ENCODE data around the gene SLC9B2.

The SLC9B2 gene

DNA sequence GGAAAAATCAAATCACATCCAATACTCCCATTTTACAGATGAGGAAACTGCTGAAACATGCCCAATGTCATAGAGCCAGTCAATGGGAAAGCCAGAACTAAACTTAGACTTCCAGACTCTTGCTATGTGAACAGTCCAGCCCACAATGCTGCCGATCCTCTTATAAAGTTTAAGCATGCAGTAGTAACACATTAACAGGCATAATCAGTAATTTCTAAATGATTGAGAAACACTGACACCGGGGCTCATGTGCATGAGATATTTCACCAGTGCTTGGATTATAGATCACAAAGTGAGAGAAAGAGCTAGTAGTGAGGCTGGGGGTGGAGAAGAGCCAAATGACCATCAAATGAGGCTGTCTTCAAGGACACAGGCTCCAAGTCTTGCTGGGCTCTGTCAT, 20.6 kb upstream of the SLC9B2 start:
- TF ChIP-seq, protein P1, sequence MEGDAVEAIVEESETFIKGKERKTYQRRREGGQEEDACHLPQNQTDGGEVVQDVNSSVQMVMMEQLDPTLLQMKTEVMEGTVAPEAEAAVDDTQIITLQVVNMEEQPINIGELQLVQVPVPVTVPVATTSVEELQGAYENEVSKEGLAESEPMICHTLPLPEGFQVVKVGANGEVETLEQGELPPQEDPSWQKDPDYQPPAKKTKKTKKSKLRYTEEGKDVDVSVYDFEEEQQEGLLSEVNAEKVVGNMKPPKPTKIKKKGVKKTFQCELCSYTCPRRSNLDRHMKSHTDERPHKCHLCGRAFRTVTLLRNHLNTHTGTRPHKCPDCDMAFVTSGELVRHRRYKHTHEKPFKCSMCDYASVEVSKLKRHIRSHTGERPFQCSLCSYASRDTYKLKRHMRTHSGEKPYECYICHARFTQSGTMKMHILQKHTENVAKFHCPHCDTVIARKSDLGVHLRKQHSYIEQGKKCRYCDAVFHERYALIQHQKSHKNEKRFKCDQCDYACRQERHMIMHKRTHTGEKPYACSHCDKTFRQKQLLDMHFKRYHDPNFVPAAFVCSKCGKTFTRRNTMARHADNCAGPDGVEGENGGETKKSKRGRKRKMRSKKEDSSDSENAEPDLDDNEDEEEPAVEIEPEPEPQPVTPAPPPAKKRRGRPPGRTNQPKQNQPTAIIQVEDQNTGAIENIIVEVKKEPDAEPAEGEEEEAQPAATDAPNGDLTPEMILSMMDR (conservative IDR thresholded peaks at IDR 0.05; ENCODE audit: low read depth, low read length), result no peak
- H3K4me3 ChIP-seq (ENCODE audit: low read length), result no peak overlapping the region
- DNase-seq (ENCODE audit: low read depth), result no peak

DNA sequence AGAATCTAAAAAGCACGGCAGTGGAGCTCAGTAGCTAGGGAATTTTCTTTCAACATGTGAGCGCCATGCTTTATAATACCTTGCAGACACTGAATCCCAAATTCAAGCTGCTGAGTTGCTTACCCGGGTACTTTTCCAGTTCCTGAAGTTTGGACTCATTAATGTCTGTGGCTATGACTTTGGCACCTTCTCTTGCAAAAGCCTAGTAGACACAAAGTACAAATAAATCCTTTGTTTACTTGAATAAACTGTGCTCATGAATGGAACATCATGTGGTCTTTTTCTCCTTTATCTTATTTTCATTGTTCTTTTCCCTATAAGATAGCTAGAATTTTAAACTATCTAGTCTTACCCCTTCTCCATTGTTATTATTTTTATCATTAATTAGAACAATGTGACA, 18.5 kb upstream of the SLC9B2 start:
- H3K4me3 ChIP-seq (ENCODE audit: low read length), result no peak overlapping the region
- TF ChIP-seq, protein P1 (conservative IDR thresholded peaks at IDR 0.05; ENCODE audit: low read depth, low read length), result no peak
- no peak for DNase-seq (ENCODE audit: low read depth)

DNA sequence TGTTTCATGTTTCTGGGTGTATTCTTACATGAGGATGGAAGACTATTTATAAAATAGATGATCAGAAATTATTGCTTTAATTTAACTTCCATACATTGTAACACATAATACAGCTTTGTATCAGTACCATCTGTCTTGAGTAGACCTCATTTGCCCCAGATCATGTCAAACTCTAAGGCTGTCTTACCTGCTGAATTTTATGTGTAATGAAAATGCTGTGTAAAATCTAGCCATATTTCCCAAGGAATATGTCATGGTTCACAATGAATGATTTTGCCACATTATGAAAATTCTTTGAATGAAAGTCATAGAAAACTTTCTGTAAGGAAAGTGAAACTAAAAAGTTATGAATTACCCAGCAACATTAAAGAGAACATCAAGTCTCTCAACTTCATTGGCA, 15.7 kb upstream of the SLC9B2 start:
- DNase-seq (ENCODE audit: low read depth), result no peak
- TF ChIP-seq, protein P1 (conservative IDR thresholded peaks at IDR 0.05; ENCODE audit: low read depth, low read length), result no peak
- no peak overlapping the region for H3K4me3 ChIP-seq (ENCODE audit: low read length)

DNA sequence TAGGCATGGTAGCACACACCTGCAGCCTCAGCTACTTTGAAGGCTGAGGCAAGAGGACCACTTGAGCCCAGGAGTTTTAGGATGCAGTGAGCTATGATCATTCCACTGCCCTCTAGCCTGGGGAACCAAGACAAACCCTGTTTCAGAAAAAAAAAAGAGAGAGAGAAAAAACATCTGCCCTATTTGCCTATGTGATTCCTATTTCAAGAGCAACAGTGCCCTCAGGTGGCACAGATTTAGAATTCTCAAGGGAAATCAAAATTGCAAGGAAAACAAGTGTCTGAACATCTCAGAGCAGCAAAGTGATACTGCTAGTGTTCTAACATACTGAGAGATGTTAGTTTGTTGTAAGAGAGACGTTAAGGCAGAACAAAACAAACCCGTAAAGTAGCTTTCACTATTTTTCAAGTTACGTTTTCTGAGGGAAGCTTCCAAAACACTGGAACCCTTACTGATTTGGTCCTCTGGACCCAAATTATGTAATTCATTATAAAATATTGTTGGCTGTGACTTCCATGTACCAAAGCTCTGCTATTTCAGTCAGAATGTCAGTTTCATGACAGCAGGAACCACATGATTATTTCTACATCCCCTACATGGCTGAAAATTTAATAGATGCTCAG, 15.2 kb upstream of the SLC9B2 start:
- H3K4me3 ChIP-seq (ENCODE audit: low read length), result no peak overlapping the region
- DNase-seq (ENCODE audit: low read depth), result no peak
- TF ChIP-seq, protein P1 (conservative IDR thresholded peaks at IDR 0.05; ENCODE audit: low read depth, low read length), result peak; percentile 65

DNA sequence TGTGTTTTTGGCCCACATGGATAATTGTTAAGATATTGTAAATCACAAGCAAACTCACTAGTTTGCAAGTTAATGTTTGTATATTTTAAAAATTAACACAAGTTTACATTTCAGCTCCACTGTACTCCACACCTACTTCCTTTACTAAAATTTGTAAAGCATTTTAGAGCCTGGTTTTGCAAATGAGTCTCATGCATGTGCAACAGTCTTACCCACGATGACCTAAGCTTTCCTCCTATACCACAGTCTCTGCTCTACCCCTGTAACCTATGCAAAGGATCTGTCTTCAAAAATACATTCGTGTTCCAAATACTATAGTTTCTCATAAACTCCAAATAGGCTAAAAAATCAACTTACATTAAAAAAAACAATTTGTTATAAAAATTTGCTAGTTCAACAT, 12.9 kb upstream of the SLC9B2 start:
- no peak overlapping the region for H3K4me3 ChIP-seq (ENCODE audit: low read length)
- TF ChIP-seq, protein P1 (conservative IDR thresholded peaks at IDR 0.05; ENCODE audit: low read depth, low read length), result no peak
- DNase-seq (ENCODE audit: low read depth), result no peak

DNA sequence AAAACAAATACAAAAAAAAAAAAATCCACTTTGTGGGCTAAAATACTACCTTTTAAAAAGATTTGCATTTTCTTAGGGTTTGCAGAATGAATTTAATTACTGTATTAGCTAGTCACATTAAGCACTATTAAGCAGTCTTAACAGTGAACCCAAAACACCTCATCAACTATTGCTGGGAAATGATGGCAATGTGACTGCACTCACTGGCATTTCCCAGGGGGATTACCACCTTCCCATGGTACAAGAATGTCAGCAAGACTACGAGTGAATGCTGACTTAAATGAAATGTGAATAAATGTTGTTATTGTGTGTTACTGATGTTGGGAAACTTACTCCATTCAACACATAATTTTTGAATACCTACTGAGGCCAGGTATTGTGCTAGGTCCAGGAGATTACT, 10.0 kb upstream of the SLC9B2 start:
- TF ChIP-seq, protein P1 (conservative IDR thresholded peaks at IDR 0.05; ENCODE audit: low read depth, low read length), result no peak
- H3K4me3 ChIP-seq (ENCODE audit: low read length), result no peak overlapping the region
- peak; percentile 98 for DNase-seq (ENCODE audit: low read depth)

DNA sequence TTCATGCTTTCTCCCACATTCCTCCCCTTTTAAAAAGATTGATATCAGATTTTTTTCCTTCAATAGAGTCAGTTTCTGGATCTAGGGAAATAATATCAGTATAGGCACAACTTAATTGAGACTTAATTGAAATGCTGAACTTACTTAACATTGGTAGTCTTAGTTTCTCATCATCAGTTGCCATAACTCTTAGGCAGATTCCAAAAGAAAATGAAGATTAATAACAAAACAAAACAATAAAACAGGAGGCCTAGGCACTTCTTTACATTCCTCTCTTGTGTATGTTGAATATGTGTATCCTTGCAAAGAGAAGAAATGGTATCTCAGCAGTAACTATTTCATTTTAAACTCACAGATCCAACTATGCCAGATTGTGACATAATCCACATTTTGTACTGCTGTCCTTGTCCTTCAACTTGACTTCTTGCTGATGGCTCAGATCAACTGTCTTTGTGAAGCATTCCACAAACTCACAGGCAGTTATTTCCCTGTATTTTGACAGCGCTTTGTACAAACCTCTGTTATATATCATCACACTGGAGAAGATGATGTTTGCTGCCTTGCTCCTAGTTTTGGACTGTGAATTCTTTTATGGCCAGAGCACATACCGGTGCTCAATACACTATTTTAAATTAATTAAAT, 9.1 kb upstream of the SLC9B2 start:
- no peak for DNase-seq (ENCODE audit: low read depth)
- TF ChIP-seq, protein P1 (conservative IDR thresholded peaks at IDR 0.05; ENCODE audit: low read depth, low read length), result no peak
- H3K4me3 ChIP-seq (ENCODE audit: low read length), result no peak overlapping the region
